ENCODE data around the gene FGFR3.

FGFR3 gene

GRCh38 chr4:1856943-1857699 is 64.0 kb downstream of the FGFR3 start:
- Histone ChIP-seq H3K9me3 (replicated peaks; ENCODE audit: low read length) (no peaks in the 10 kb centered on the region), H3K36me3 (ENCODE audit: insufficient read depth, low read length) (peaks cover 7% of the 10 kb centered on the region), H3K4me2 (ENCODE audit: low read length) (peak overlapping the region; percentile 100), H3K4me1 (ENCODE audit: control insufficient read depth, insufficient read depth, low read length) (peaks cover 21% of the 10 kb centered on the region), H3K27me3 (ENCODE audit: control insufficient read depth, insufficient read depth, low read length) (no peaks in the 10 kb centered on the region), H3K9ac (ENCODE audit: low read depth, low read length) (peak overlapping the region; percentile 95), H3K4me3 (ENCODE audit: low read length) (peak overlapping the region; percentile 87)

DNA sequence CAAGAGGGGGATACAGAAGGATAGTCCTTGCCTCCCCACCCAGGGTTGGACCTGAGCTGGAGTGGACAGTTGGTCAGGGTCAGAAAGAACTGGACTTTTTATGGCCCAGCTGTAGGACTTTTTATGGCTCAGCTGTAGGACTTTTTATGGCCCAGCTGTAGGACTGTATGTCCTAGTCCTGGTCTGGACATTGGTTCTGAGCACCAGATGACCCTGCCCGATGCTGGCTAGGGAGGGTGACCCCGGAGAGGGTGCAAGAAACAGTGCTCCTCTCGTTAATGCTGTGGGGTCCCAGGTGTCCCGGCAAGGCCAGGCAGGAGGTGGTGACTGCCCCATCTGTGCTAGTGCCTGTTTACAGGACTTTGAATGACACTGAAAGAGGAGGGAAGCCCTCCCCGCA is 64.8 kb downstream of the FGFR3 start:
- no peak overlapping the region for H3K9ac ChIP-seq (ENCODE audit: low read depth, low read length)
- peaks cover 7% of the 10 kb centered on the region for H3K36me3 ChIP-seq (ENCODE audit: insufficient read depth, low read length)
- no peaks in the 10 kb centered on the region for H3K9me3 ChIP-seq (replicated peaks; ENCODE audit: low read length)
- no peaks in the 10 kb centered on the region for H3K27me3 ChIP-seq (ENCODE audit: control insufficient read depth, insufficient read depth, low read length)
- no peak overlapping the region for H3K4me3 ChIP-seq (ENCODE audit: low read length)
- H3K4me2 ChIP-seq (ENCODE audit: low read length): peak overlapping the region; percentile 100
- peaks cover 21% of the 10 kb centered on the region for H3K4me1 ChIP-seq (ENCODE audit: control insufficient read depth, insufficient read depth, low read length)

All from skeletal muscle satellite cell (primary cell).